ENCODE results near the gene SUGP1. TPM values are rescaled to one million over a fixed set of nuclear protein-coding genes. Genes with fewer than 3 reads are reported as not detected.
A peak's percentile ranks its signal among the peaks of the same experiment; 100 is the strongest.

Gene SUGP1
- polyA plus RNA-seq, 1 of the 3 experiments (the other 2 are of a cell fraction), result 43.2 TPM

GRCh38 chr19:19362075-19362474 lies 41.8 kb upstream of the SUGP1 start:
- ChIA-PET CTCF (interaction anchor here (0.7 to 11.0 kb wide), 9 partner anchors 10 to 643 kb away, joined by 3 to 172 read pairs (median 4); no protein-coding TSS in a partner anchor), POLR2A (interaction anchor here (1.8 kb wide), 1 partner anchor 154 kb away, joined by 4 read pairs; the partner anchor contains the start of genes NDUFA13 and TSSK6)
- Histone ChIP-seq H3K4me3 (ENCODE audit: low read depth in 2 of 2, low read length in 1 of 2) (no peak overlapping the region), H3K27me3 (ENCODE audit: insufficient read depth) (no peaks in the 10 kb centered on the region), H4K20me1 (ENCODE audit: insufficient read depth) (no peaks in the 10 kb centered on the region), H3K36me3 (replicated peaks in 1 of 2; ENCODE audit: control insufficient read depth in 1 of 2, insufficient read depth in 2 of 2, low read length in 1 of 2) (peaks cover 0 to under 1% of the 10 kb centered on the region in 2 experiments), H3F3A (replicated peaks; ENCODE audit: insufficient read depth) (peaks cover 8% of the 10 kb centered on the region), H3K79me2 (ENCODE audit: insufficient read depth) (no peaks in the 10 kb centered on the region), H3K9me2 (no peaks in the 10 kb centered on the region), H3K9ac (no peak overlapping the region), H3K4me1 (ENCODE audit: control insufficient read depth in 1 of 2, insufficient read depth in 2 of 2, low read depth in 1 of 2, low read length in 1 of 2) (peaks cover 0 to 3% of the 10 kb centered on the region in 2 experiments; a peak in 1 of 4 replicates), H3K9me3 (no peaks in the 10 kb centered on the region), H3K27ac (ENCODE audit: low read depth in 2 of 2, low read length in 1 of 2) (no peak overlapping the region), H2AFZ (ENCODE audit: low read depth) (no peak overlapping the region), H3K4me2 (no peak overlapping the region)
- no peak for TF ChIP-seq MEF2A (IDR thresholded peaks at IDR 0.05; ENCODE audit: borderline replicate concordance, low read depth)
- TF ChIP-seq POLR2AphosphoS5 (IDR thresholded peaks at IDR 0.05; ENCODE audit: low read depth, low read length), result no peak
- TF ChIP-seq, protein P1, sequence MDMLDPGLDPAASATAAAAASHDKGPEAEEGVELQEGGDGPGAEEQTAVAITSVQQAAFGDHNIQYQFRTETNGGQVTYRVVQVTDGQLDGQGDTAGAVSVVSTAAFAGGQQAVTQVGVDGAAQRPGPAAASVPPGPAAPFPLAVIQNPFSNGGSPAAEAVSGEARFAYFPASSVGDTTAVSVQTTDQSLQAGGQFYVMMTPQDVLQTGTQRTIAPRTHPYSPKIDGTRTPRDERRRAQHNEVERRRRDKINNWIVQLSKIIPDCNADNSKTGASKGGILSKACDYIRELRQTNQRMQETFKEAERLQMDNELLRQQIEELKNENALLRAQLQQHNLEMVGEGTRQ (IDR thresholded peaks at IDR 0.05; ENCODE audit: borderline replicate concordance, low read depth, low read length), result no peak
- TF ChIP-seq RFX5 (IDR thresholded peaks at IDR 0.05; ENCODE audit: low read length), result no peak
- TF ChIP-seq, protein P2, sequence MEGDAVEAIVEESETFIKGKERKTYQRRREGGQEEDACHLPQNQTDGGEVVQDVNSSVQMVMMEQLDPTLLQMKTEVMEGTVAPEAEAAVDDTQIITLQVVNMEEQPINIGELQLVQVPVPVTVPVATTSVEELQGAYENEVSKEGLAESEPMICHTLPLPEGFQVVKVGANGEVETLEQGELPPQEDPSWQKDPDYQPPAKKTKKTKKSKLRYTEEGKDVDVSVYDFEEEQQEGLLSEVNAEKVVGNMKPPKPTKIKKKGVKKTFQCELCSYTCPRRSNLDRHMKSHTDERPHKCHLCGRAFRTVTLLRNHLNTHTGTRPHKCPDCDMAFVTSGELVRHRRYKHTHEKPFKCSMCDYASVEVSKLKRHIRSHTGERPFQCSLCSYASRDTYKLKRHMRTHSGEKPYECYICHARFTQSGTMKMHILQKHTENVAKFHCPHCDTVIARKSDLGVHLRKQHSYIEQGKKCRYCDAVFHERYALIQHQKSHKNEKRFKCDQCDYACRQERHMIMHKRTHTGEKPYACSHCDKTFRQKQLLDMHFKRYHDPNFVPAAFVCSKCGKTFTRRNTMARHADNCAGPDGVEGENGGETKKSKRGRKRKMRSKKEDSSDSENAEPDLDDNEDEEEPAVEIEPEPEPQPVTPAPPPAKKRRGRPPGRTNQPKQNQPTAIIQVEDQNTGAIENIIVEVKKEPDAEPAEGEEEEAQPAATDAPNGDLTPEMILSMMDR (IDR thresholded peaks at IDR 0.05), result no peak
- 94% methylated on average over 3 of the region's 4 CpGs for WGBS (ENCODE audit: low lambda C conversion rate)
- no peak for DNase-seq

DNA sequence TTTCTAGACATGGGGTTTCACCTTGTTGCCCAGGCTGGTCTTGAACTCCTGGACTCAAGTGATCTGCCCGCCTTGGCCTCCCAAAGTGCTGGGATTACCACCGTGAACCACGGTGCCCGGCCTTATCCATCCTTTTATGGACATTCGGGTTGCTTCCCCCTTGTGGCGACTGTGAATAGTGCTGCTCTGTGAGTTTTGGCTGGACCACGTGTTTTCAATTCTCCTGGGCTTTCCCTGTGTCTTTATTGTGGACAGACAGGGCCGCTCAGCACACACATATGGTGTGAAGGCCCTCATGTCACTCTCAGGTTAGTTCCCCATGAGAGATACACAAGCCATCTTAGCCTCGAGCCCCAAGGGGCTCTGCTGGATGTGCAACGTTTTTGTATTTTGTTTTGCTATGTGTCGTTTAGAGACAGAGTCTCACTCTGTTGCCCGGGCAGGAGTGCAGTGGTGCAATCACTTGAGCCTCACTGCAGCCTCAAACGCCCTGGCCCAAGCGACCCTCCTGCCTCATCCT lies 40.8 kb upstream of the SUGP1 start:
- POLR2A ChIA-PET, result interaction anchor here (1.8 kb wide), 1 partner anchor 155 kb away, joined by 4 read pairs; the partner anchor contains the start of genes NDUFA13 and TSSK6
- DNase-seq, result peak; percentile 84
- TF ChIP-seq, protein P3, sequence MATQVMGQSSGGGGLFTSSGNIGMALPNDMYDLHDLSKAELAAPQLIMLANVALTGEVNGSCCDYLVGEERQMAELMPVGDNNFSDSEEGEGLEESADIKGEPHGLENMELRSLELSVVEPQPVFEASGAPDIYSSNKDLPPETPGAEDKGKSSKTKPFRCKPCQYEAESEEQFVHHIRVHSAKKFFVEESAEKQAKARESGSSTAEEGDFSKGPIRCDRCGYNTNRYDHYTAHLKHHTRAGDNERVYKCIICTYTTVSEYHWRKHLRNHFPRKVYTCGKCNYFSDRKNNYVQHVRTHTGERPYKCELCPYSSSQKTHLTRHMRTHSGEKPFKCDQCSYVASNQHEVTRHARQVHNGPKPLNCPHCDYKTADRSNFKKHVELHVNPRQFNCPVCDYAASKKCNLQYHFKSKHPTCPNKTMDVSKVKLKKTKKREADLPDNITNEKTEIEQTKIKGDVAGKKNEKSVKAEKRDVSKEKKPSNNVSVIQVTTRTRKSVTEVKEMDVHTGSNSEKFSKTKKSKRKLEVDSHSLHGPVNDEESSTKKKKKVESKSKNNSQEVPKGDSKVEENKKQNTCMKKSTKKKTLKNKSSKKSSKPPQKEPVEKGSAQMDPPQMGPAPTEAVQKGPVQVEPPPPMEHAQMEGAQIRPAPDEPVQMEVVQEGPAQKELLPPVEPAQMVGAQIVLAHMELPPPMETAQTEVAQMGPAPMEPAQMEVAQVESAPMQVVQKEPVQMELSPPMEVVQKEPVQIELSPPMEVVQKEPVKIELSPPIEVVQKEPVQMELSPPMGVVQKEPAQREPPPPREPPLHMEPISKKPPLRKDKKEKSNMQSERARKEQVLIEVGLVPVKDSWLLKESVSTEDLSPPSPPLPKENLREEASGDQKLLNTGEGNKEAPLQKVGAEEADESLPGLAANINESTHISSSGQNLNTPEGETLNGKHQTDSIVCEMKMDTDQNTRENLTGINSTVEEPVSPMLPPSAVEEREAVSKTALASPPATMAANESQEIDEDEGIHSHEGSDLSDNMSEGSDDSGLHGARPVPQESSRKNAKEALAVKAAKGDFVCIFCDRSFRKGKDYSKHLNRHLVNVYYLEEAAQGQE (IDR thresholded peaks at IDR 0.05; ENCODE audit: low read depth, low read length), result no peak
- TF ChIP-seq YY1 (IDR thresholded peaks at IDR 0.05; ENCODE audit: low read depth), result no peak
- TF ChIP-seq, protein P1 (IDR thresholded peaks at IDR 0.05; ENCODE audit: borderline replicate concordance, low read depth, low read length), result no peak
- TF ChIP-seq TAF1 (IDR thresholded peaks at IDR 0.05; ENCODE audit: borderline replicate concordance, low read depth, low read length), result no peak
- no peak for TF ChIP-seq RFX5 (IDR thresholded peaks at IDR 0.05; ENCODE audit: low read length)
- TF ChIP-seq IRF3 (IDR thresholded peaks at IDR 0.05; ENCODE audit: low read depth, low read length), result no peak
- TF ChIP-seq SMC3 (IDR thresholded peaks at IDR 0.05; ENCODE audit: low read depth, low read length), result peak; percentile 47; the same call in 1 of the 2 replicates
- no peak for TF ChIP-seq EP300 (IDR thresholded peaks at IDR 0.05; ENCODE audit: borderline replicate concordance in 1 of 2, low read depth in 1 of 2, low read length in 1 of 2)
- no peak for TF ChIP-seq EZH2phosphoT487 (IDR thresholded peaks at IDR 0.05; ENCODE audit: borderline replicate concordance, low read depth)
- no peak for TF ChIP-seq ELF1 (IDR thresholded peaks at IDR 0.05)
- TF ChIP-seq FOXJ3 (CRISPR knock-in tag; IDR thresholded peaks at IDR 0.05), result no peak

More for the DNA sequence above, 40.8 kb upstream of the SUGP1 start:
- Histone ChIP-seq H2AFZ (ENCODE audit: low read depth) (no peak overlapping the region), H3K79me2 (ENCODE audit: insufficient read depth) (no peaks in the 10 kb centered on the region), H3K9ac (no peak overlapping the region), H3K4me3 (ENCODE audit: low read depth in 2 of 2, low read length in 1 of 2) (no peak overlapping the region), H3K4me1 (ENCODE audit: control insufficient read depth in 1 of 2, insufficient read depth in 2 of 2, low read depth in 1 of 2, low read length in 1 of 2) (no peaks in the 10 kb centered on the region), H3K9me3 (no peaks in the 10 kb centered on the region), H4K20me1 (ENCODE audit: insufficient read depth) (no peaks in the 10 kb centered on the region), H3K9me2 (no peaks in the 10 kb centered on the region), H3K4me2 (no peak overlapping the region), H3K27ac (ENCODE audit: low read depth in 2 of 2, low read length in 1 of 2) (no peak overlapping the region), H3K27me3 (ENCODE audit: insufficient read depth) (no peaks in the 10 kb centered on the region), H3F3A (replicated peaks; ENCODE audit: insufficient read depth) (peaks cover 8% of the 10 kb centered on the region), H3K36me3 (replicated peaks in 1 of 2; ENCODE audit: control insufficient read depth in 1 of 2, insufficient read depth in 2 of 2, low read length in 1 of 2) (peaks cover 0 to 10% of the 10 kb centered on the region in 2 experiments)
- 28% methylated on average over 14 of the region's 14 CpGs for WGBS (ENCODE audit: low lambda C conversion rate)
- CTCF ChIA-PET, result interaction anchor here (0.7 to 11.0 kb wide), 12 partner anchors 18 to 221 kb away, joined by 3 to 172 read pairs (median 4); no protein-coding TSS in a partner anchor
